Right renal pelvis (tissue), 4 donors: Measurements from ENCODE around the gene ALOX12. TPM values are rescaled to one million over a fixed set of nuclear protein-coding genes. Genes with fewer than 3 reads are reported as not detected.

ENCODE experiments used
- DNase-seq, 4 donors: peaks; one replicate each; pipeline ENCODE4 v3.0.0-alpha.2; 2013; ENCODE audit warnings: low read depth in 4 of 4, low spot score in 3 of 4, missing footprints in 1 of 4
- polyA plus RNA-seq, 4 donors: library from polyadenylated mRNA; unstranded; fragments of 120-200 nt; gene quantifications; one replicate each; pipeline ENCODE4 v1.2.1, GENCODE V29; 2013; ENCODE audit not compliant: insufficient read length in 4 of 4

The ALOX12 gene
- polyA plus RNA-seq, 4 donors, result 1.2 to 3.3 (median 2.1) TPM

GRCh38 chr17:7001318-7001961 is 5.6 kb downstream of the ALOX12 start:
- no peak for DNase-seq

- no peak for DNase-seq
Measured at GRCh38 chr17:7002288-7003047, 6.6 kb downstream of the ALOX12 start.

GRCh38 chr17:7003745-7004144 is 7.9 kb downstream of the ALOX12 start:
- no peak for DNase-seq

GRCh38 chr17:7004398-7005253 is 8.8 kb downstream of the ALOX12 start:
- DNase-seq, result no peak

GRCh38 chr17:7005716-7006115 is 9.9 kb downstream of the ALOX12 start:
- DNase-seq, result no peak

- no peak for DNase-seq
Measured at GRCh38 chr17:7007143-7007542, 11.3 kb downstream of the ALOX12 start.

- no peak for DNase-seq
Measured at GRCh38 chr17:7010523-7010922, 14.7 kb downstream of the ALOX12 start.

GRCh38 chr17:7011415-7011814 is 15.6 kb downstream of the ALOX12 start:
- DNase-seq, result no peak

- no peak for DNase-seq
Measured at GRCh38 chr17:7011942-7012254, 16.0 kb downstream of the ALOX12 start.

- peak; percentile 87 to 89 (median 88) for DNase-seq
Measured at GRCh38 chr17:7014261-7014994, 18.6 kb downstream of the ALOX12 start.

GRCh38 chr17:7014995-7015958 is 19.4 kb downstream of the ALOX12 start:
- DNase-seq, result no peak

GRCh38 chr17:7016418-7016817 is 20.6 kb downstream of the ALOX12 start:
- no peak for DNase-seq

GRCh38 chr17:7016886-7017826 is 21.3 kb downstream of the ALOX12 start:
- no peak for DNase-seq

GRCh38 chr17:7017827-7018200 is 22.0 kb downstream of the ALOX12 start:
- DNase-seq, result no peak

GRCh38 chr17:7018331-7018964 is 22.6 kb downstream of the ALOX12 start:
- no peak for DNase-seq

- DNase-seq, result no peak
Measured at GRCh38 chr17:7019367-7019766, 23.5 kb downstream of the ALOX12 start.

GRCh38 chr17:7019839-7020519 is 24.1 kb downstream of the ALOX12 start:
- DNase-seq, result no peak
